CD14-positive monocyte (primary cell): ENCODE data around the gene PSENEN. TPM values are rescaled to one million over a fixed set of nuclear protein-coding genes. Genes with fewer than 3 reads are reported as not detected.
A peak's percentile ranks its signal among the peaks of the same experiment; 100 is the strongest.

Source experiments
- DNase-seq, 3 donors: peaks; one replicate each; pipeline ENCODE4 v3.0.0-alpha.2; 2011 to 2022
- H2AFZ ChIP-seq: 2 replicates; pipeline ENCODE4 v1.6.0; 2012; ENCODE audit warnings: mild to moderate bottlenecking, low read depth, low read length, inconsistent platforms; ENCODE audit not compliant: insufficient read depth, poor library complexity, severe bottlenecking
- H3K27ac ChIP-seq, 2 donors: 1 replicate in 1 of 2; 2 replicates in 1 of 2; pipeline ENCODE4 v1.5.1; 2012 to 2013; ENCODE audit warnings: low read length in 2 of 2, control low read depth in 1 of 2, inconsistent platforms in 1 of 2, low read depth in 1 of 2, mild to moderate bottlenecking in 1 of 2
- H3K27me3 ChIP-seq, 2 donors: one replicate each; pipeline versions ENCODE4 v1.6.0 to v1.6.1; 2011 to 2013; ENCODE audit warnings: low read length in 2 of 2; ENCODE audit not compliant: control insufficient read depth in 2 of 2, insufficient read depth in 2 of 2
- H3K36me3 ChIP-seq, 2 donors: replicated peaks in 1 of 2; 1 replicate in 1 of 2; 2 replicates in 1 of 2; pipeline versions ENCODE4 v1.5.1 to v1.6.1; 2012 to 2013; ENCODE audit warnings: low read length in 2 of 2, control low read depth in 1 of 2, inconsistent platforms in 1 of 2, mild to moderate bottlenecking in 1 of 2; ENCODE audit not compliant: insufficient read depth in 2 of 2, control insufficient read depth in 1 of 2
- H3K4me1 ChIP-seq, 2 donors: 1 replicate in 1 of 2; 2 replicates in 1 of 2; pipeline versions ENCODE4 v1.5.1 to v1.6.1; 2012 to 2013; ENCODE audit warnings: low read length in 2 of 2, control low read depth in 1 of 2, inconsistent platforms in 1 of 2, mild to moderate bottlenecking in 1 of 2, moderate library complexity in 1 of 2; ENCODE audit not compliant: insufficient read depth in 2 of 2, control insufficient read depth in 1 of 2
- H3K4me2 ChIP-seq: replicated peaks from 2 replicates; pipeline ENCODE3; 2012; ENCODE audit warnings: low read length, moderate library complexity, mild to moderate bottlenecking; ENCODE audit not compliant: poor library complexity, severe bottlenecking; ENCODE audit errors: extremely low read depth
- H3K4me3 ChIP-seq, 3 experiments: fragments of 200-600 bp in 1 of 3; sonication (generic) in 1 of 3; replicated peaks in 1 of 3; 1 replicate in 2 of 3; 2 replicates in 1 of 3; pipeline ENCODE4 v1.5.1; 2011 to 2013; ENCODE audit warnings: low read length in 3 of 3, mild to moderate bottlenecking in 3 of 3, control low read depth in 2 of 3, low read depth in 2 of 3, inconsistent platforms in 1 of 3, moderate library complexity in 1 of 3
- H3K79me2 ChIP-seq: 2 replicates; pipeline ENCODE4 v1.6.0; 2012; ENCODE audit warnings: mild to moderate bottlenecking, control low read depth, inconsistent platforms, low read length, moderate library complexity; ENCODE audit not compliant: insufficient read depth
- H3K9ac ChIP-seq: 2 replicates; pipeline ENCODE4 v1.6.0; 2017; ENCODE audit warnings: low read length, mild to moderate bottlenecking; ENCODE audit not compliant: insufficient read depth, poor library complexity, severe bottlenecking
- H3K9me3 ChIP-seq, 2 donors: replicated peaks in 1 of 2; 1 replicate in 1 of 2; 2 replicates in 1 of 2; pipeline versions ENCODE4 v1.5.1 to v1.6.1; 2012 to 2013; ENCODE audit warnings: low read length in 2 of 2, control low read depth in 1 of 2; ENCODE audit not compliant: control insufficient read depth in 1 of 2, insufficient read depth in 1 of 2
- H4K20me1 ChIP-seq: 2 replicates; pipeline ENCODE4 v1.6.0; 2012; ENCODE audit warnings: mild to moderate bottlenecking, low read length, control low read depth, moderate library complexity; ENCODE audit not compliant: insufficient read depth
- H3K27ac Mint-ChIP-seq, 7 donors: one replicate each; pipeline ENCODE4 v1.8.0; 2020; ENCODE audit warnings: mild to moderate bottlenecking in 7 of 7, mixed read lengths in 7 of 7, moderate library complexity in 6 of 7, inconsistent platforms in 2 of 7
- H3K27me3 Mint-ChIP-seq, 3 donors: one replicate each; pipeline ENCODE4 v1.8.0; 2021 to 2022; ENCODE audit warnings: low read depth in 3 of 3, mild to moderate bottlenecking in 3 of 3, mixed read lengths in 3 of 3, moderate library complexity in 3 of 3, inconsistent platforms in 1 of 3
- H3K36me3 Mint-ChIP-seq, 2 donors: one replicate each; pipeline ENCODE4 v1.8.0; 2020; ENCODE audit warnings: mixed read lengths in 2 of 2, inconsistent platforms in 1 of 2, mild to moderate bottlenecking in 1 of 2
- H3K4me1 Mint-ChIP-seq: one replicate; pipeline ENCODE4 v1.8.0; 2020; ENCODE audit warnings: mild to moderate bottlenecking, mixed read lengths
- H3K4me3 Mint-ChIP-seq, 2 donors: one replicate each; pipeline ENCODE4 v1.8.0; 2020; ENCODE audit warnings: mild to moderate bottlenecking in 2 of 2, mixed read lengths in 2 of 2, moderate library complexity in 1 of 2
- H3K9me3 Mint-ChIP-seq, 7 donors: one replicate each; pipeline ENCODE4 v1.8.0; 2020 to 2022; ENCODE audit warnings: mixed read lengths in 7 of 7, mild to moderate bottlenecking in 6 of 7, moderate library complexity in 6 of 7, inconsistent platforms in 2 of 7
- WGBS: methylation state at CpG from one replicate; pipeline ENCODE4 v1.1.5; 2013; ENCODE audit warnings: missing lambda C conversion rate; ENCODE audit not compliant: insufficient coverage; 5-methylcytosine and 5-hydroxymethylcytosine counted together
- intact Hi-C, 2 donors: fragments of 100-400 bp; cut with micrococcal nuclease; formaldehyde crosslinking; loops; one replicate each; pipeline versions ENCODE4 v1.15.0 to v1.15.1; 2023
- polyA plus RNA-seq, 3 donors: library from polyadenylated mRNA; depleted of rRNA in 1 of 3; unstranded in 2 of 3; stranded (reverse) in 1 of 3; fragments of 300-500 nt in 2 of 3; fragments of >200 nt in 1 of 3; fragmentation: Illumina TruSeq in 2 of 3; gene quantifications; 1 replicate in 2 of 3; 2 replicates in 1 of 3; pipeline ENCODE4 v1.2.3, GENCODE V29; 2012 to 2021
- TF ChIP-seq, protein P1 (sequence below): fragments of 200-600 bp; IDR thresholded peaks from one replicate; pipeline ENCODE4 v1.8.0; 2022; ENCODE audit warnings: antibody characterized with exemption, mild to moderate bottlenecking

Gene PSENEN
- polyA plus RNA-seq, 3 donors, result 29.7 to 149 (median 129) TPM

GRCh38 chr19:35715355-35715809 is 30.1 kb upstream of the PSENEN start:
- WGBS, result 87% methylated on average over 4 of the region's 7 CpGs
- no peaks in the 10 kb centered on the region for H3K9me3 Mint-ChIP-seq
- Histone ChIP-seq H3K9me3 (no peaks in the 10 kb centered on the region), H3K4me3 (peak overlapping the region in 1 of 3 experiments; percentile 91), H3K79me2 (peaks cover 24% of the 10 kb centered on the region), H3K4me1 (peaks cover 23 to 37% of the 10 kb centered on the region in 2 donors), H4K20me1 (peaks cover 20% of the 10 kb centered on the region), H3K4me2 (peak overlapping the region; percentile 96), H2AFZ (peak overlapping the region; percentile 98), H3K36me3 (peaks cover 4 to 11% of the 10 kb centered on the region in 2 donors), H3K27me3 (no peaks in the 10 kb centered on the region), H3K27ac (no peak overlapping the region), H3K9ac (peak overlapping the region; percentile 72)
- intact Hi-C loops, result loop anchor here in 1 of 2 donors (5.0 kb wide), 2 partner anchors 88 to 168 kb away; partner anchors contain the start of genes RBM42 and TMEM147
- H3K4me3 Mint-ChIP-seq, result peak overlapping the region in 1 of 2 donors; percentile 99
- H3K27ac Mint-ChIP-seq, result no peak overlapping the region
- peak in 1 of 3 donors; percentile 3 for DNase-seq
- TF ChIP-seq, protein P1, sequence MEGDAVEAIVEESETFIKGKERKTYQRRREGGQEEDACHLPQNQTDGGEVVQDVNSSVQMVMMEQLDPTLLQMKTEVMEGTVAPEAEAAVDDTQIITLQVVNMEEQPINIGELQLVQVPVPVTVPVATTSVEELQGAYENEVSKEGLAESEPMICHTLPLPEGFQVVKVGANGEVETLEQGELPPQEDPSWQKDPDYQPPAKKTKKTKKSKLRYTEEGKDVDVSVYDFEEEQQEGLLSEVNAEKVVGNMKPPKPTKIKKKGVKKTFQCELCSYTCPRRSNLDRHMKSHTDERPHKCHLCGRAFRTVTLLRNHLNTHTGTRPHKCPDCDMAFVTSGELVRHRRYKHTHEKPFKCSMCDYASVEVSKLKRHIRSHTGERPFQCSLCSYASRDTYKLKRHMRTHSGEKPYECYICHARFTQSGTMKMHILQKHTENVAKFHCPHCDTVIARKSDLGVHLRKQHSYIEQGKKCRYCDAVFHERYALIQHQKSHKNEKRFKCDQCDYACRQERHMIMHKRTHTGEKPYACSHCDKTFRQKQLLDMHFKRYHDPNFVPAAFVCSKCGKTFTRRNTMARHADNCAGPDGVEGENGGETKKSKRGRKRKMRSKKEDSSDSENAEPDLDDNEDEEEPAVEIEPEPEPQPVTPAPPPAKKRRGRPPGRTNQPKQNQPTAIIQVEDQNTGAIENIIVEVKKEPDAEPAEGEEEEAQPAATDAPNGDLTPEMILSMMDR, result no peak
- H3K36me3 Mint-ChIP-seq, result peaks cover 4 to 5% of the 10 kb centered on the region in 2 donors
- peaks cover 30% of the 10 kb centered on the region for H3K4me1 Mint-ChIP-seq
- H3K27me3 Mint-ChIP-seq, result peaks cover 5 to 6% (median 6%) of the 10 kb centered on the region in 3 donors

DNA sequence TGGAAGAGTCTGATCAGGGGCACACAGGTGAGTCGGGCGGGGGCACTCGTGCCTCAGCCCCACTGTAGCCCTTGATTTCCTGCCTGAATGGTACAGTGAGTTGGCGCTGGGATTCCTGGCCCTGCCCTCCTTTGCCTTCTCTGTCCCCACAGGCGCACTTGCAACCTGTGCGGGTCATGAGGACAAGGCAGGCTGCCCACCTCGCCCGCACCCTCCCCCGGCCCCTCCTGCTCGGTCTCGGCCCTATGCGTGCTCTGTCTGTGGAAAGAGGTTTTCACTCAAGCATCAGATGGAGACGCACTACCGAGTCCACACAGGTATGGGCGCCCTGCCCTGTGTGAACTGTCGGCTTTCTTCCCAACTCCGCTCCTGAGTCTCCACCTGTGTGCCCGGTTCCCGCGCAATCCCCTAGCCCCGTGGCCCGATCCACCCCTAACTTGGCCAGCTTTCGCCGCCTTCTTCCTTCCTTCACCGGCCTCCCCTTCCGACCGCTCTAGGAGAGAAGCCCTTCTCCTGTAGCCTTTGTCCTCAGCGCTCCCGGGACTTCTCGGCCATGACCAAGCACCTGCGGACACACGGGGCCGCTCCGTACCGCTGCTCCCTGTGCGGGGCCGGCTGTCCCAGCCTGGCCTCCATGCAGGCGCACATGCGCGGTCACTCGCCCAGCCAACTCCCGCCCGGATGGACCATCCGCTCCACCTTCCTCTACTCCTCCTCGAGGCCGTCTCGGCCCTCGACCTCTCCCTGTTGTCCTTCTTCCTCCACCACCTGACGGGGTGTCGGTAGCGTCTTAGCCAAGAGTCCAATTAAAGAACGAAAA is 29.3 kb upstream of the PSENEN start:
- peak overlapping the region; percentile 98 for H2AFZ ChIP-seq
- peak overlapping the region; percentile 95 to 99 for H3K4me3 Mint-ChIP-seq
- H3K79me2 ChIP-seq, result peaks cover 29% of the 10 kb centered on the region
- H4K20me1 ChIP-seq, result peaks cover 20% of the 10 kb centered on the region
- TF ChIP-seq, protein P1, result no peak
- intact Hi-C loops, result loop anchor here (1.0 to 5.0 kb wide), 5 partner anchors 22 to 205 kb away; partner anchors contain the start of genes RBM42 (in 1 of the 2) and TMEM147 (in 1 of the 2)
- H3K27ac ChIP-seq, result peak overlapping the region; percentile 15 to 79
- peak overlapping the region; percentile 71 to 91 (median 78) for H3K4me3 ChIP-seq
- peaks cover 10 to 18% of the 10 kb centered on the region in 2 donors for H3K36me3 ChIP-seq
- peaks cover 23 to 37% of the 10 kb centered on the region in 2 donors for H3K4me1 ChIP-seq
- H3K4me2 ChIP-seq, result peak overlapping the region; percentile 96
- peaks cover 4 to 6% (median 6%) of the 10 kb centered on the region in 3 donors for H3K27me3 Mint-ChIP-seq
- no peaks in the 10 kb centered on the region for H3K9me3 Mint-ChIP-seq
- H3K27me3 ChIP-seq, result no peaks in the 10 kb centered on the region
- WGBS, result under 1% methylated on average over 47 of the region's 52 CpGs
- no peaks in the 10 kb centered on the region for H3K9me3 ChIP-seq
- H3K27ac Mint-ChIP-seq, result peak overlapping the region; percentile 77 to 93 (median 85)
- peaks cover 8 to 11% of the 10 kb centered on the region in 2 donors for H3K36me3 Mint-ChIP-seq
- peak overlapping the region; percentile 72 for H3K9ac ChIP-seq
- peaks cover 30% of the 10 kb centered on the region for H3K4me1 Mint-ChIP-seq
- no peak for DNase-seq
